HG02678 (cell line): ENCODE results near the gene AKNAD1.

Source experiments
- ATAC-seq: cut with Tn5 transposase; IDR thresholded peaks from one replicate; pipeline ENCODE4 v1.9.1; 2021; ENCODE audit warnings: mild to moderate bottlenecking, moderate library complexity; ENCODE audit not compliant: unreplicated experiment

AKNAD1 gene

GRCh38 chr1:108865316-108865910 lies 8.5 kb upstream of the AKNAD1 start:
- no peak for ATAC-seq

GRCh38 chr1:108863984-108864383 lies 7.1 kb upstream of the AKNAD1 start:
- ATAC-seq: no peak

GRCh38 chr1:108862698-108863477 lies 6.0 kb upstream of the AKNAD1 start:
- ATAC-seq: no peak

- ATAC-seq: no peak
Observed at GRCh38 chr1:108862017-108862610, 5.2 kb upstream of the AKNAD1 start.

- ATAC-seq: no peak
Observed at GRCh38 chr1:108861566-108861965, 4.7 kb upstream of the AKNAD1 start.

GRCh38 chr1:108860190-108860907 lies 3.5 kb upstream of the AKNAD1 start:
- no peak for ATAC-seq

GRCh38 chr1:108858230-108858950 lies 1.5 kb upstream of the AKNAD1 start:
- ATAC-seq: no peak

- no peak for ATAC-seq
Observed at GRCh38 chr1:108854221-108855019, 2.5 kb downstream of the AKNAD1 start.

- ATAC-seq: no peak
Observed at GRCh38 chr1:108852221-108852975, 4.5 kb downstream of the AKNAD1 start.

- ATAC-seq: no peak
Observed at GRCh38 chr1:108851567-108851966, 5.3 kb downstream of the AKNAD1 start.

- ATAC-seq: no peak
Observed at GRCh38 chr1:108850929-108851328, 6.0 kb downstream of the AKNAD1 start.

- ATAC-seq: no peak
Observed at GRCh38 chr1:108848806-108849205, 8.1 kb downstream of the AKNAD1 start.

GRCh38 chr1:108847494-108847893 lies 9.4 kb downstream of the AKNAD1 start:
- no peak for ATAC-seq

- ATAC-seq: no peak
Observed at GRCh38 chr1:108845991-108846390, 10.9 kb downstream of the AKNAD1 start.

GRCh38 chr1:108845446-108845845 lies 11.4 kb downstream of the AKNAD1 start:
- ATAC-seq: no peak

- ATAC-seq: no peak
Observed at GRCh38 chr1:108843390-108844137, 13.3 kb downstream of the AKNAD1 start.

- ATAC-seq: no peak
Observed at GRCh38 chr1:108842525-108843181, 14.2 kb downstream of the AKNAD1 start.

GRCh38 chr1:108841703-108842102 lies 15.2 kb downstream of the AKNAD1 start:
- no peak for ATAC-seq
